Astrocyte (in vitro differentiated cells and primary cell): Measurements from ENCODE around the gene CCSER2. TPM values are rescaled to one million over a fixed set of nuclear protein-coding genes. Genes with fewer than 3 reads are reported as not detected.
A peak's percentile ranks its signal among the peaks of the same experiment; 100 is the strongest.

Experiments
- DNase-seq: peaks from one replicate; pipeline ENCODE4 v3.0.0-alpha.2; 2010; ENCODE audit warnings: low read depth
- FAIRE-seq: peaks from 2 replicates; lab custom pipeline; 2011; peaks lifted over from hg19 to GRCh38; lab: Jason Lieb, UNC
- H2AFZ ChIP-seq: 2 replicates; pipeline ENCODE4 v1.6.0; 2012; ENCODE audit warnings: low read depth, low read length, inconsistent platforms
- H3K27ac ChIP-seq: 2 replicates; pipeline ENCODE4 v1.5.1; 2011; ENCODE audit warnings: low read depth, low read length, inconsistent platforms
- H3K27me3 ChIP-seq: 2 replicates; pipeline ENCODE4 v1.6.0; 2011; ENCODE audit warnings: low read length, inconsistent platforms; ENCODE audit not compliant: insufficient read depth
- H3K36me3 ChIP-seq: 2 replicates; pipeline ENCODE4 v1.5.1; 2011; ENCODE audit warnings: low read length, inconsistent platforms; ENCODE audit not compliant: insufficient read depth
- H3K4me1 ChIP-seq: 2 replicates; pipeline ENCODE4 v1.5.1; 2011; ENCODE audit warnings: low read length, inconsistent platforms; ENCODE audit not compliant: insufficient read depth
- H3K4me2 ChIP-seq: 2 replicates; pipeline ENCODE4 v1.6.0; 2012; ENCODE audit warnings: low read length, inconsistent platforms
- H3K4me3 ChIP-seq: 2 replicates; pipeline ENCODE4 v1.5.1; 2011; ENCODE audit warnings: low read depth, mild to moderate bottlenecking, low read length, inconsistent platforms; ENCODE audit not compliant: insufficient read depth
- H3K79me2 ChIP-seq: 2 replicates; pipeline ENCODE4 v1.6.0; 2012; ENCODE audit warnings: mild to moderate bottlenecking, low read length, inconsistent platforms; ENCODE audit not compliant: insufficient read depth
- H3K9ac ChIP-seq: 2 replicates; pipeline ENCODE4 v1.6.0; 2012; ENCODE audit warnings: mild to moderate bottlenecking, low read length, inconsistent platforms
- H3K9me3 ChIP-seq: 2 replicates; pipeline ENCODE4 v1.5.1; 2012; ENCODE audit warnings: low read depth, mild to moderate bottlenecking, low read length, inconsistent platforms; ENCODE audit not compliant: insufficient read depth
- H4K20me1 ChIP-seq: 2 replicates; pipeline ENCODE4 v1.6.0; 2012; ENCODE audit warnings: low read length, inconsistent platforms; ENCODE audit not compliant: insufficient read depth
- H3K27ac Mint-ChIP-seq: one replicate; pipeline ENCODE4 v1.8.0; 2021; ENCODE audit warnings: mild to moderate bottlenecking, mixed read lengths; ENCODE audit not compliant: unreplicated experiment
- H3K27me3 Mint-ChIP-seq: one replicate; pipeline ENCODE4 v1.8.0; 2021; ENCODE audit warnings: low read depth, mixed read lengths; ENCODE audit not compliant: unreplicated experiment
- H3K36me3 Mint-ChIP-seq: one replicate; pipeline ENCODE4 v1.8.0; 2021; ENCODE audit warnings: low read depth, mixed read lengths; ENCODE audit not compliant: unreplicated experiment
- H3K4me1 Mint-ChIP-seq: one replicate; pipeline ENCODE4 v1.8.0; 2021; ENCODE audit warnings: low read depth, mixed read lengths; ENCODE audit not compliant: unreplicated experiment
- H3K4me3 Mint-ChIP-seq: one replicate; pipeline ENCODE4 v1.8.0; 2021; ENCODE audit warnings: mild to moderate bottlenecking, moderate library complexity, mixed read lengths; ENCODE audit not compliant: unreplicated experiment
- H3K9me3 Mint-ChIP-seq: one replicate; pipeline ENCODE4 v1.8.0; 2021; ENCODE audit warnings: mild to moderate bottlenecking, mixed read lengths; ENCODE audit not compliant: unreplicated experiment
- CTCF ChIP-seq: IDR thresholded peaks from 2 replicates; pipeline ENCODE4 v1.5.1; 2011; ENCODE audit warnings: low read depth, mild to moderate bottlenecking, inconsistent platforms, low read length, moderate library complexity; ENCODE audit not compliant: insufficient read depth
- EZH2 ChIP-seq: IDR thresholded peaks from 2 replicates; pipeline ENCODE4 v1.6.1; 2012; ENCODE audit warnings: mild to moderate bottlenecking, low read length, inconsistent platforms; ENCODE audit not compliant: insufficient read depth
- total RNA-seq: library from RNA; stranded (reverse); gene quantifications from 2 replicates; pipeline ENCODE4 v1.2.1, GENCODE V29; 2021

The CCSER2 gene
- total RNA-seq, 1 donor from 2014 or later = 100 TPM

- FAIRE-seq (no peak), DNase-seq (no peak)
- Histone ChIP-seq H3K9ac (no peak overlapping the region), H4K20me1 (peaks cover 27% of the 10 kb centered on the region), H3K36me3 (peaks cover 13% of the 10 kb centered on the region), H2AFZ (no peak overlapping the region), H3K79me2 (peaks cover 51% of the 10 kb centered on the region), H3K4me3 (no peak overlapping the region), H3K4me2 (no peak overlapping the region), H3K4me1 (no peaks in the 10 kb centered on the region), H3K9me3 (no peaks in the 10 kb centered on the region), H3K27ac (no peak overlapping the region), H3K27me3 (no peaks in the 10 kb centered on the region)
- no peak overlapping the region for H3K4me3 Mint-ChIP-seq
- H3K27me3 Mint-ChIP-seq = no peaks in the 10 kb centered on the region
- TF ChIP-seq EZH2 = no peak
- TF ChIP-seq CTCF = no peak
- H3K27ac Mint-ChIP-seq = no peak overlapping the region
- no peaks in the 10 kb centered on the region for H3K36me3 Mint-ChIP-seq
- H3K9me3 Mint-ChIP-seq = no peaks in the 10 kb centered on the region
- H3K4me1 Mint-ChIP-seq = peaks cover 10% of the 10 kb centered on the region
Observed at GRCh38 chr10:84374455-84374854, 46.1 kb downstream of the CCSER2 start.

- Histone ChIP-seq H3K9me3 (no peaks in the 10 kb centered on the region), H3K36me3 (peaks cover 13% of the 10 kb centered on the region), H3K4me2 (no peak overlapping the region), H3K27me3 (no peaks in the 10 kb centered on the region), H3K9ac (no peak overlapping the region), H3K4me3 (no peak overlapping the region), H3K27ac (no peak overlapping the region), H2AFZ (no peak overlapping the region), H3K79me2 (peaks cover 51% of the 10 kb centered on the region), H4K20me1 (peaks cover 21% of the 10 kb centered on the region), H3K4me1 (no peaks in the 10 kb centered on the region)
- Mint-ChIP-seq H3K36me3 (no peaks in the 10 kb centered on the region), H3K27me3 (no peaks in the 10 kb centered on the region), H3K4me1 (peaks cover 10% of the 10 kb centered on the region), H3K4me3 (no peak overlapping the region), H3K27ac (no peak overlapping the region), H3K9me3 (no peaks in the 10 kb centered on the region)
- DNase-seq = peak; percentile 39
- TF ChIP-seq CTCF (peak; percentile 66), EZH2 (no peak)
- FAIRE-seq = peak; percentile 5
Observed at GRCh38 chr10:84375011-84375410, 46.6 kb downstream of the CCSER2 start.

GRCh38 chr10:84375881-84376280 lies 47.5 kb downstream of the CCSER2 start:
- Histone ChIP-seq H3K9ac (no peak overlapping the region), H3K9me3 (no peaks in the 10 kb centered on the region), H3K4me3 (no peak overlapping the region), H3K79me2 (peaks cover 51% of the 10 kb centered on the region), H3K27ac (no peak overlapping the region), H3K4me1 (no peaks in the 10 kb centered on the region), H3K4me2 (no peak overlapping the region), H4K20me1 (peaks cover 17% of the 10 kb centered on the region), H3K36me3 (peaks cover 13% of the 10 kb centered on the region), H3K27me3 (no peaks in the 10 kb centered on the region), H2AFZ (no peak overlapping the region)
- FAIRE-seq (no peak), DNase-seq (no peak)
- H3K27ac Mint-ChIP-seq = no peak overlapping the region
- no peaks in the 10 kb centered on the region for H3K27me3 Mint-ChIP-seq
- TF ChIP-seq EZH2 (no peak), CTCF (no peak)
- H3K9me3 Mint-ChIP-seq = no peaks in the 10 kb centered on the region
- peaks cover 4% of the 10 kb centered on the region for H3K36me3 Mint-ChIP-seq
- no peak overlapping the region for H3K4me3 Mint-ChIP-seq
- H3K4me1 Mint-ChIP-seq = peaks cover 10% of the 10 kb centered on the region
